HepG2 (cell line): ENCODE data around the gene TLK2. TPM values are rescaled to one million over a fixed set of nuclear protein-coding genes. Genes with fewer than 3 reads are reported as not detected.
A peak's percentile ranks its signal among the peaks of the same experiment; 100 is the strongest.
"Not testable (repeated sequence)": the region's sequence is repeated elsewhere in the genome, so short reads cannot be mapped to it uniquely, and the experiment has no call there.

ENCODE experiments used
- ATAC-seq: fragments of 200-7000 bp; cut with Tn5 transposase; 3 replicates; pipeline ENCODE4 v1.9.1; 2020; ENCODE audit warnings: mild to moderate bottlenecking, moderate library complexity
- BruUV-seq: library from RNA; stranded (reverse); fragments of 400-500 nt; replicated peaks from 2 replicates; lab custom pipeline; 2021; lab: Mats Ljungman, UMichigan
- CTCF ChIA-PET: fragments of 300-600 bp; formaldehyde crosslinking; extraction: SDS; loops from one replicate; lab custom pipeline; 2021; ENCODE audit warnings: low total read pairs, inconsistent platforms, low intra/inter-chr PET ratio; lab: Yijun Ruan, JAX
- POLR2A ChIA-PET: fragments of 350-600 bp; sonication (Branson Sonifier 250); formaldehyde crosslinking; loops from one replicate; lab custom pipeline; 2020; ENCODE audit warnings: antibody characterized with exemption, inconsistent platforms; lab: Yijun Ruan, JAX
- DNase-seq: peaks from one replicate; pipeline ENCODE4 v3.0.0-alpha.2; 2015; ENCODE audit warnings: low spot score
- FAIRE-seq: peaks from 3 replicates; lab custom pipeline; 2011; peaks lifted over from hg19 to GRCh38; lab: Jason Lieb, UNC
- H2AFZ ChIP-seq: one replicate; pipeline ENCODE4 v1.6.1; 2011; ENCODE audit warnings: low read length, inconsistent platforms
- H3K27ac ChIP-seq: fragments of 300-600 bp; 3 replicates; pipeline ENCODE4 v1.8.0; 2011; ENCODE audit warnings: mixed run types, mild to moderate bottlenecking, mixed read lengths, low read length, inconsistent platforms; ENCODE audit not compliant: insufficient read depth; ENCODE audit errors: extremely low read length
- H3K27me3 ChIP-seq, 2 experiments: fragments of 200-600 bp in 1 of 2; 2 replicates in 1 of 2; 3 replicates in 1 of 2; pipeline versions ENCODE4 v1.6.0 to v1.8.0; 2011; ENCODE audit warnings: low read length in 2 of 2, mild to moderate bottlenecking in 2 of 2, moderate library complexity in 2 of 2, inconsistent platforms in 1 of 2; ENCODE audit not compliant: insufficient read depth in 2 of 2, control insufficient read depth in 1 of 2
- H3K36me3 ChIP-seq, 2 experiments: fragments of 200-600 bp in 1 of 2; replicated peaks in 1 of 2; 2 replicates in 1 of 2; 3 replicates in 1 of 2; pipeline versions ENCODE4 v1.5.1 to v1.8.0; 2011; ENCODE audit warnings: low read length in 2 of 2, inconsistent platforms in 1 of 2; ENCODE audit not compliant: insufficient read depth in 2 of 2, control insufficient read depth in 1 of 2
- H3K4me1 ChIP-seq: 2 replicates; pipeline ENCODE4 v1.5.1; 2012; ENCODE audit warnings: low read length, inconsistent platforms; ENCODE audit not compliant: insufficient read depth
- H3K4me2 ChIP-seq: 2 replicates; pipeline ENCODE4 v1.6.0; 2011; ENCODE audit warnings: low read depth, low read length, inconsistent platforms
- H3K4me3 ChIP-seq, 3 experiments: fragments of 200-600 bp in 1 of 3; sonication (generic), shearing (Covaris generic) in 1 of 3; replicated peaks in 1 of 3; 2 replicates each; pipeline ENCODE4 v1.5.1; 2011 to 2016; ENCODE audit warnings: low read length in 3 of 3, inconsistent platforms in 2 of 3, low read depth in 2 of 3, mild to moderate bottlenecking in 2 of 3, control low read depth in 1 of 3, mixed read lengths in 1 of 3; ENCODE audit not compliant: insufficient read depth in 1 of 3
- H3K79me2 ChIP-seq: one replicate; pipeline ENCODE4 v1.6.1; 2011; ENCODE audit warnings: low read length, inconsistent platforms; ENCODE audit not compliant: insufficient read depth
- H3K9ac ChIP-seq: 2 replicates; pipeline ENCODE4 v1.6.0; 2011; ENCODE audit warnings: mild to moderate bottlenecking, low read depth, low read length, inconsistent platforms; ENCODE audit not compliant: insufficient read depth
- H3K9me3 ChIP-seq: 2 replicates; pipeline ENCODE4 v1.5.1; 2012; ENCODE audit warnings: mild to moderate bottlenecking, low read length
- H4K20me1 ChIP-seq: 2 replicates; pipeline ENCODE4 v1.6.0; 2011; ENCODE audit warnings: inconsistent platforms, mild to moderate bottlenecking, low read length, moderate library complexity; ENCODE audit not compliant: insufficient read depth
- GATAD2A ChIP-seq: IDR thresholded peaks from 2 replicates; pipeline ENCODE4 v1.6.1; 2016
- NR2C2 ChIP-seq: sonication (generic); formaldehyde crosslinking; IDR thresholded peaks from 2 replicates; pipeline ENCODE4 v1.4.0; 2020; ENCODE audit warnings: missing genetic modification reagents, mild to moderate bottlenecking, moderate library complexity, borderline replicate concordance
- RARA ChIP-seq: IDR thresholded peaks from 2 replicates; pipeline ENCODE4 v1.6.1; 2016; ENCODE audit warnings: missing genetic modification reagents, missing compliant biosample characterization
- SALL1 ChIP-seq: sonication (generic); formaldehyde crosslinking; IDR thresholded peaks from 2 replicates; pipeline ENCODE4 v1.8.0; 2022; ENCODE audit warnings: mild to moderate bottlenecking, missing genetic modification reagents
- ZBTB21 ChIP-seq: sonication (generic); formaldehyde crosslinking; IDR thresholded peaks from 2 replicates; pipeline ENCODE4 v1.4.0; 2020; ENCODE audit warnings: missing genetic modification reagents
- WGBS: methylation state at CpG from one replicate; pipeline ENCODE4 v1.1.6; 2017; ENCODE audit warnings: low lambda C conversion rate; 5-methylcytosine and 5-hydroxymethylcytosine counted together
- in situ Hi-C: cut with HindIII; loops from 2 replicates; pipeline ENCODE4 v1.10.0; 2017; ENCODE audit warnings: low pct_unique_long_range_greater_than_20kb; ENCODE audit not compliant: extremely low pct_ligation_motif_present
- intact Hi-C: fragments of 100-400 bp; cut with micrococcal nuclease; formaldehyde crosslinking; loops from one replicate; pipeline ENCODE4 v1.10.0; 2022; ENCODE audit not compliant: unreplicated experiment
- polyA plus RNA-seq, 8 experiments: library from polyadenylated mRNA; depleted of rRNA in 3 of 8; stranded (reverse) in 7 of 8; unstranded in 1 of 8; fragments of >200 nt; fragmentation: Illumina TruSeq in 4 of 8; extraction: Trizol in 4 of 8; gene quantifications; 2 replicates each; pipeline versions ENCODE4 v1.2.1 to v1.2.3, GENCODE V29; 2011 to 2016; ENCODE audit warnings: low read depth in 4 of 8, missing spikeins in 1 of 8, mixed read lengths in 1 of 8; ENCODE audit not compliant: insufficient read depth in 1 of 8
- total RNA-seq, 5 experiments: library from RNA; depleted of rRNA; stranded (reverse); fragments of >200 nt; fragmentation: Illumina TruSeq; extraction: Trizol; gene quantifications; 2 replicates each; pipeline ENCODE4 v1.2.3, GENCODE V29; 2016; ENCODE audit warnings: low read depth in 1 of 5
- TF ChIP-seq, protein P1 (sequence below): sonication (generic); formaldehyde crosslinking; IDR thresholded peaks from 2 replicates; pipeline ENCODE4 v1.4.0; 2020; ENCODE audit warnings: missing genetic modification reagents
- TF ChIP-seq, protein P2 (sequence below), 2 experiments: sonication (generic) in 1 of 2; formaldehyde crosslinking in 1 of 2; IDR thresholded peaks; 2 replicates each; pipeline versions ENCODE4 v1.4.0 to v1.6.1; 2018 to 2020; ENCODE audit warnings: missing genetic modification reagents in 2 of 2, borderline replicate concordance in 1 of 2, low read depth in 1 of 2, mild to moderate bottlenecking in 1 of 2, missing biosample characterization in 1 of 2
- TF ChIP-seq, protein P3 (sequence below): sonication (generic); formaldehyde crosslinking; IDR thresholded peaks from 2 replicates; pipeline ENCODE4 v1.4.0; 2020; ENCODE audit warnings: mild to moderate bottlenecking, missing genetic modification reagents

TLK2 gene
- total and polyA plus RNA-seq, 2 of the 13 experiments (the other 11 are each of a cell fraction or from before 2014, with no cell fraction given), result 58.7 to 60.8 TPM

DNA sequence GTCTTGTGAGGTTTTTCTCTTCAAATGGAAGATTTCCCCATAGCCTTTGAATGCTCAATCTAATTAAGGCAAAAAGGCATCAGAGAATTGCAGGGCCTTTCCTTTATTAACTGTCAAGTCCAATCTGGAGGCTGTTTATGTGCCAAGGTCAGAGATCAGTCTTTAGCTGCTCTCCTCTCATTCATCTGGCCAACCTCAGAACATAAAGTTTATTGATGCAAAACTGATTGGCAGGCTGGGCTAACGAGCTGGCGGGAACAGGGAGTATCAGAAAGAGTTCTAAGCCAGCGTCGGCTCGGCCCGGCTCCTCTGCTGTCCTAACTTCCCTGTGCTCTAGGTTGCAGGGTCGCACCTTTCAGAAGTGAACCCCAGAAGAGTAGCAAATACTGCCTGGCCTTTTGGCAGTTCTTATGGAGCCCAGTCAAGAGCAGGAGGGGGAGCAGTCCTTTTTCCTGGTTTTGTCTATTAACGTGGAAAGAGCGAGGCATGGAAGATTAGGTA lies 7.2 kb upstream of the TLK2 start:
- H3K9ac ChIP-seq, in situ Hi-C loops, H3K36me3 ChIP-seq, H3K27me3 ChIP-seq, BruUV-seq, H3K9me3 ChIP-seq, H3K79me2 ChIP-seq, CTCF ChIA-PET, H4K20me1 ChIP-seq, POLR2A ChIA-PET, H3K27ac ChIP-seq, DNase-seq, H2AFZ ChIP-seq: not testable (repeated sequence)
- FAIRE-seq (peak; percentile 40), ATAC-seq (peak; percentile 24)
- 11% methylated on average over 9 of the region's 9 CpGs for WGBS
- intact Hi-C loops, result loop anchor here (5.0 kb wide), 1 partner anchor 49 kb away; the partner anchor contains the start of gene METTL2A
- Histone ChIP-seq H3K4me2 (peak overlapping the region; percentile 70), H3K4me1 (peaks cover 42% of the 10 kb centered on the region), H3K4me3 (peak overlapping the region; percentile 6 to 46 (median 37); a peak in 2 of 6 replicates)

DNA sequence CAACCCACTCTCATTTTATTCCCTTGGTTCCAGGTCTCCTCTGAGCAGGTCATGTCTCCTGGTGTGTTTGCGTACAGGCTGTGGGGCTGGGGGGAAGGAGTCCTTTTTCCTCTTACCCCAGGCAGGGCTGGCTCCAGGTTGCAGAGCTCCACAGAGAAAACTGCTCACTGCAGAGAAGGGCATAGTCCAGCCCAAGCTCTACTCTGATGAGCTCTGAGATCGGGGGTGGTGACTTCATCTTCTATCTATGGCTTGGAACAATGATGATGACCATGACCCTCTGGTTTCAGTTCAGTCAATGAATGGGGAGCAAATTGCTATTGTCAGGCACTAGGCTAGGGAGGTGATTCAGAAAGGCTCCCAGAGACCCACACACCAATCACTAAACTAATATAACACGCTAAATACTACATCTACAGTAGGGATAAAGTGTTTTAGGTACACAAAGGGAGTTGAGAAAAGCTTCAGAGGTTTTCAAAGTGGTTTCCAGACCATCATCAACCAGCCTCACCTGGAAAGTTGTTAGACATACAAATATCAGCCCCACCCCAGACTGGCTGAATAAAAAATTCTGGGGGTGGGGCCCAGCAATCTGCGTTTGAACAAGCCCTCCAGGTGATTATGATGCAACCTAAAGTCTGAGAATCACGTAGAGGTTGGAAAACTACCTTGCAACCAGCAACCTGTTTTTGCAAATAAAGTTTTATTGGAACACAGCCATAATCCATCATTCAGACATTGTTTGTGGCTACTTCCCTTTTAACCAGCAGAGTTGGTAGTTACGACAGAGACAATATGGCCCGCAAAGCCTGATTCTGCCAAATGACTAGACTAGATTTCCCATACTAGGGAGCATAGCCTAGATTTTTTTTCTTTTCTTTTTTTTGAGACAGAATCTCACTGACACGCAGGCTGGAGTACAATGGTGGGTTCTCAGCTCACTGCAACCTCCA lies 5.3 kb upstream of the TLK2 start:
- H3K4me3 ChIP-seq, result peak overlapping the region; percentile 0 to 39 (median 38); a peak in 2 of 6 replicates
- peak; percentile 94 for ATAC-seq
- peak overlapping the region; percentile 64 for H3K9ac ChIP-seq
- H2AFZ ChIP-seq, H3K27me3 ChIP-seq, H4K20me1 ChIP-seq, H3K36me3 ChIP-seq, in situ Hi-C loops, CTCF ChIA-PET, POLR2A ChIA-PET, H3K79me2 ChIP-seq, H3K9me3 ChIP-seq: not testable (repeated sequence)
- 37% methylated on average over 8 of the region's 8 CpGs for WGBS
- H3K27ac ChIP-seq, result peak overlapping the region; percentile 68
- intact Hi-C loops, result loop anchor here (5.0 kb wide), 1 partner anchor 51 kb away; the partner anchor contains the start of gene METTL2A
- peak overlapping the region; percentile 70 for H3K4me2 ChIP-seq
- DNase-seq, result peak; percentile 95
- TSS peak; percentile 78 for BruUV-seq
- FAIRE-seq, result peak; percentile 87
- H3K4me1 ChIP-seq, result peaks cover 51% of the 10 kb centered on the region
- TF ChIP-seq NR2C2 (CRISPR knock-in tag) (0 out of 2 replicates have a peak, but pooled peaks have one; percentile 23), GATAD2A (CRISPR knock-in tag) (peak; percentile 50; the same call in 1 of the 2 replicates), SALL1 (CRISPR knock-in tag) (peak; percentile 59), ZBTB21 (CRISPR knock-in tag) (peak; percentile 50; the same call in 1 of the 2 replicates), RARA (peak; percentile 75)
- TF ChIP-seq, protein P1, sequence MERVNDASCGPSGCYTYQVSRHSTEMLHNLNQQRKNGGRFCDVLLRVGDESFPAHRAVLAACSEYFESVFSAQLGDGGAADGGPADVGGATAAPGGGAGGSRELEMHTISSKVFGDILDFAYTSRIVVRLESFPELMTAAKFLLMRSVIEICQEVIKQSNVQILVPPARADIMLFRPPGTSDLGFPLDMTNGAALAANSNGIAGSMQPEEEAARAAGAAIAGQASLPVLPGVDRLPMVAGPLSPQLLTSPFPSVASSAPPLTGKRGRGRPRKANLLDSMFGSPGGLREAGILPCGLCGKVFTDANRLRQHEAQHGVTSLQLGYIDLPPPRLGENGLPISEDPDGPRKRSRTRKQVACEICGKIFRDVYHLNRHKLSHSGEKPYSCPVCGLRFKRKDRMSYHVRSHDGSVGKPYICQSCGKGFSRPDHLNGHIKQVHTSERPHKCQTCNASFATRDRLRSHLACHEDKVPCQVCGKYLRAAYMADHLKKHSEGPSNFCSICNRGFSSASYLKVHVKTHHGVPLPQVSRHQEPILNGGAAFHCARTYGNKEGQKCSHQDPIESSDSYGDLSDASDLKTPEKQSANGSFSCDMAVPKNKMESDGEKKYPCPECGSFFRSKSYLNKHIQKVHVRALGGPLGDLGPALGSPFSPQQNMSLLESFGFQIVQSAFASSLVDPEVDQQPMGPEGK, result 0 out of 2 replicates have a peak, but pooled peaks have one; percentile 8
- TF ChIP-seq, protein P2, sequence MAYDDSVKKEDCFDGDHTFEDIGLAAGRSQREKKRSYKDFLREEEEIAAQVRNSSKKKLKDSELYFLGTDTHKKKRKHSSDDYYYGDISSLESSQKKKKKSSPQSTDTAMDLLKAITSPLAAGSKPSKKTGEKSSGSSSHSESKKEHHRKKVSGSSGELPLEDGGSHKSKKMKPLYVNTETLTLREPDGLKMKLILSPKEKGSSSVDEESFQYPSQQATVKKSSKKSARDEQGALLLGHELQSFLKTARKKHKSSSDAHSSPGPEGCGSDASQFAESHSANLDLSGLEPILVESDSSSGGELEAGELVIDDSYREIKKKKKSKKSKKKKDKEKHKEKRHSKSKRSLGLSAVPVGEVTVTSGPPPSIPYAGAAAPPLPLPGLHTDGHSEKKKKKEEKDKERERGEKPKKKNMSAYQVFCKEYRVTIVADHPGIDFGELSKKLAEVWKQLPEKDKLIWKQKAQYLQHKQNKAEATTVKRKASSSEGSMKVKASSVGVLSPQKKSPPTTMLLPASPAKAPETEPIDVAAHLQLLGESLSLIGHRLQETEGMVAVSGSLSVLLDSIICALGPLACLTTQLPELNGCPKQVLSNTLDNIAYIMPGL (CRISPR knock-in tag; IDR thresholded peaks at IDR 0.05; ENCODE audit: borderline replicate concordance in 1 of 2, low read depth in 1 of 2), result peak in 1 of 2 experiments; percentile 38; a peak in 1 of 4 replicates
- TF ChIP-seq, protein P3, sequence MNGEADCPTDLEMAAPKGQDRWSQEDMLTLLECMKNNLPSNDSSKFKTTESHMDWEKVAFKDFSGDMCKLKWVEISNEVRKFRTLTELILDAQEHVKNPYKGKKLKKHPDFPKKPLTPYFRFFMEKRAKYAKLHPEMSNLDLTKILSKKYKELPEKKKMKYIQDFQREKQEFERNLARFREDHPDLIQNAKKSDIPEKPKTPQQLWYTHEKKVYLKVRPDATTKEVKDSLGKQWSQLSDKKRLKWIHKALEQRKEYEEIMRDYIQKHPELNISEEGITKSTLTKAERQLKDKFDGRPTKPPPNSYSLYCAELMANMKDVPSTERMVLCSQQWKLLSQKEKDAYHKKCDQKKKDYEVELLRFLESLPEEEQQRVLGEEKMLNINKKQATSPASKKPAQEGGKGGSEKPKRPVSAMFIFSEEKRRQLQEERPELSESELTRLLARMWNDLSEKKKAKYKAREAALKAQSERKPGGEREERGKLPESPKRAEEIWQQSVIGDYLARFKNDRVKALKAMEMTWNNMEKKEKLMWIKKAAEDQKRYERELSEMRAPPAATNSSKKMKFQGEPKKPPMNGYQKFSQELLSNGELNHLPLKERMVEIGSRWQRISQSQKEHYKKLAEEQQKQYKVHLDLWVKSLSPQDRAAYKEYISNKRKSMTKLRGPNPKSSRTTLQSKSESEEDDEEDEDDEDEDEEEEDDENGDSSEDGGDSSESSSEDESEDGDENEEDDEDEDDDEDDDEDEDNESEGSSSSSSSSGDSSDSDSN, result peak; percentile 27; the same call in 1 of the 2 replicates
